Erythroblast (primary cell): ENCODE data around the gene HEY2.

ENCODE experiments used
- GATA1 ChIP-seq: IDR thresholded peaks from 2 replicates; pipeline ENCODE4 v1.6.1; 2011; ENCODE audit warnings: low read depth, mild to moderate bottlenecking, control low read depth, low read length, moderate library complexity
- POLR2A ChIP-seq: IDR thresholded peaks from 2 replicates; pipeline ENCODE4 v1.6.1; 2011; ENCODE audit warnings: mild to moderate bottlenecking, low read length

DNA sequence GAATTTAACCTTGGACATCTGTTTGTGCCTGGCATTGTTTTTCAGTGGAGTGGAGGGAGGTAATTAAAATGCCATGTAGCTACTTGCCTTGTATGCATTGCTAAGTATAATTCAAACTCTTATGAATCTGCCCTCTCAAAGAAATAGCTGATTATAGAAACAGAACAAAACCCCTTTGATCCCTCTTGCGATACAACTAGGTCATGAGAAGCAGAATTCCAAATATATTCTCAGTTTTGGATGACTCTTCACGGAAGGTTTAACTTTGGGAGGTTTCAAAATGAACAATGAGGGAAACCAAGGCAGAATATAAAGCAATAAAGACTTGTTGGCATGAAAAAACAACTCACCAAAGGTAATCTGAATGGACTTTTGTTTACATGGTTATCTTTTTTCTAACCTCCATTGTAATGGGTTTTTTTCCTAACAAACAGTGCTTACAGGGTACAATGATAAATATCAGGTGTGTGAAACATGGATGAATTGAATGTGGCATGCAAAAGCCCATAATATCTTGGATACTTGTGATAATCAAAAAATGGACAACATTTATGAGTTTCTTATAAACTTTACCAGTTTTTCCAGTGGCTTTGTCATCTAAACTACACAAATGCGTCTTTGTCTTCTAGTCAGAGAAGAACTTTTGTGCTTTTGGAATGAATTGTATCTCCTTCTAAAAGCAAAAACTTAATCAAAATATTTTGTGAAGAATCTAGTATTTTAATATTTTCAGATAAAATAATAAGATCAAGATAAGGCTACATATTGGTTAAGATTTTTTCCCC is 15.7 kb upstream of the HEY2 start:
- TF ChIP-seq GATA1 (no peak), POLR2A (no peak)
